Measurements from ENCODE around the gene GRIN2A. TPM values are rescaled to one million over a fixed set of nuclear protein-coding genes. Genes with fewer than 3 reads are reported as not detected.

Gene GRIN2A
- total and polyA plus RNA-seq, 2 donors = 0.25 to 1.1 TPM

DNA sequence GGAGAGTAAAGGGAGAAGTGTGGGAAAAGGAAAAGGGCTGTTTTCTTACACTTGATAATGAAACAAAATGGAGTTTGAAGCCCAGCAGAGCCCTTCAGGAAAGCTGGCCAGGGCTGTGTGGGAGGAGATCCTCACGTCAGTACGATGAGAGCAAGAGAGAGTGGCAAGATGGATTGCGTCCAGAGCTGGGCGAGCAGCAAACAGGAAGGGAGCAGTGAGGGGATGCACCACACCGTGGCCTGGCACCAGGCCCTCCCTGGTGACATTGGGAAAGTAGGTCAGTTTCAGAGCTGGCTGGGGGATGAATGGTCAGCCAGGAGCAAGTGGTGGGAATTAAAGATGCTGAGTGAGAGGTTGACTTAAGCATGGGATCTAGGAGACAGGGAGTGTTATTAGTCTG lies 273.6 kb downstream of the GRIN2A start:
- WGBS = 50% methylated on average over 5 of the region's 5 CpGs
- no peak for DNase-seq (ENCODE audit: low read depth in 6 of 9, low spot score in 9 of 9)
- Histone ChIP-seq H3K36me3 (ENCODE audit: control insufficient read depth in 2 of 2, insufficient read depth in 2 of 2, low read length in 1 of 2) (no peaks in the 10 kb centered on the region), H3K27me3 (ENCODE audit: control insufficient read depth in 2 of 2, insufficient read depth in 1 of 2, low read length in 1 of 2) (no peaks in the 10 kb centered on the region), H3K4me1 (ENCODE audit: control insufficient read depth in 2 of 2, insufficient read depth in 2 of 2, low read length in 2 of 2) (no peaks in the 10 kb centered on the region), H3K9me3 (ENCODE audit: control insufficient read depth in 2 of 2, insufficient read depth in 1 of 2, low read length in 1 of 2) (no peaks in the 10 kb centered on the region), H3K27ac (ENCODE audit: low read depth in 1 of 2, low read length in 1 of 2) (no peak overlapping the region), H3K4me3 (ENCODE audit: low read length in 2 of 2) (no peak overlapping the region)

DNA sequence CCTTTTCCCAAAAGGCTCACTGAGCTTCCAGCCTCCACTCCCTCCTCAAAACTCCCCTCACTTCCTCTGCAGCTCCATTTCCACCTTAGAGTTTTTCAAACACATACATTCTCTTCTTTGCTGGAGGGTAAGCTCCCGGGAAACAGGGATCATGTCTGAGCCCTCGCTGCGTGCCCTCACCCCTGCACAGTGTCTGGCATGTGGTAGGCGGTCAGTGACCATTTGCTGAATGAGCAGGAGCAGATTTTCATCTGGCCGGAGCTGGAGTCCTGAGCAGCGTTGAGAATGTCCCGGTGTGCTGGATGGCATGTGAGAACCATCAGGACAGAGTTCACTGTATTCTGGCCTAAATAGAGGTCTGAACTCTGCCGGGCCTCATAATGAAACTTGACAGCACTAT lies 274.5 kb downstream of the GRIN2A start:
- no peak for DNase-seq (ENCODE audit: low read depth in 6 of 9, low spot score in 9 of 9)

DNA sequence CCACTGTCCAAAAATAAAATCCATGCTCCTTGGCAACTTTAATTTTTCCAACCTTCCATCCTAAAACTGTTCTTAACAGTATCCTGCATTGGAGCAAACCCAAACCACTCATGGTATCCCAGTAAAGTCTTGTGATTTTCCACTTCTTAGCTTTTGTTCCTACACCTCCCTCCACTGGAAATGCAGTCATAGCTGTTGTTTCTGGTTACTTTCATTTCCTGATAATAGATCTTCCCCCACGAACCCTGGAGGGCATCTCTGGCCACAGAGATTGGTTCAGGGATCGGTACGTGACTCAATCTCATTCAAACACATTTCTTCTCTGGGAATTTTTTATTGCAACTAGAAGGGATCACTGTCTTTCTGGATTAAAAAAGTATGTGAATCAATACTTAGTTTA lies 276.0 kb downstream of the GRIN2A start:
- Histone ChIP-seq H3K27ac (ENCODE audit: low read depth in 1 of 2, low read length in 1 of 2) (no peak overlapping the region), H3K4me3 (ENCODE audit: low read length in 2 of 2) (no peak overlapping the region), H3K9me3 (ENCODE audit: control insufficient read depth in 2 of 2, insufficient read depth in 1 of 2, low read length in 1 of 2) (no peaks in the 10 kb centered on the region), H3K36me3 (ENCODE audit: control insufficient read depth in 2 of 2, insufficient read depth in 2 of 2, low read length in 1 of 2) (no peaks in the 10 kb centered on the region), H3K4me1 (ENCODE audit: control insufficient read depth in 2 of 2, insufficient read depth in 2 of 2, low read length in 2 of 2) (no peaks in the 10 kb centered on the region), H3K27me3 (ENCODE audit: control insufficient read depth in 2 of 2, insufficient read depth in 1 of 2, low read length in 1 of 2) (no peaks in the 10 kb centered on the region)
- 71% methylated on average over 3 of the region's 3 CpGs for WGBS
- DNase-seq (ENCODE audit: low read depth in 6 of 9, low spot score in 9 of 9) = no peak

More for the DNA sequence above, 274.5 kb downstream of the GRIN2A start:
- Histone ChIP-seq H3K9me3 (ENCODE audit: control insufficient read depth in 2 of 2, insufficient read depth in 1 of 2, low read length in 1 of 2) (no peaks in the 10 kb centered on the region), H3K27ac (ENCODE audit: low read depth in 1 of 2, low read length in 1 of 2) (no peak overlapping the region), H3K36me3 (ENCODE audit: control insufficient read depth in 2 of 2, insufficient read depth in 2 of 2, low read length in 1 of 2) (no peaks in the 10 kb centered on the region), H3K4me1 (ENCODE audit: control insufficient read depth in 2 of 2, insufficient read depth in 2 of 2, low read length in 2 of 2) (no peaks in the 10 kb centered on the region), H3K4me3 (ENCODE audit: low read length in 2 of 2) (no peak overlapping the region), H3K27me3 (ENCODE audit: control insufficient read depth in 2 of 2, insufficient read depth in 1 of 2, low read length in 1 of 2) (no peaks in the 10 kb centered on the region)
- 89% methylated on average over 8 of the region's 8 CpGs for WGBS

DNA sequence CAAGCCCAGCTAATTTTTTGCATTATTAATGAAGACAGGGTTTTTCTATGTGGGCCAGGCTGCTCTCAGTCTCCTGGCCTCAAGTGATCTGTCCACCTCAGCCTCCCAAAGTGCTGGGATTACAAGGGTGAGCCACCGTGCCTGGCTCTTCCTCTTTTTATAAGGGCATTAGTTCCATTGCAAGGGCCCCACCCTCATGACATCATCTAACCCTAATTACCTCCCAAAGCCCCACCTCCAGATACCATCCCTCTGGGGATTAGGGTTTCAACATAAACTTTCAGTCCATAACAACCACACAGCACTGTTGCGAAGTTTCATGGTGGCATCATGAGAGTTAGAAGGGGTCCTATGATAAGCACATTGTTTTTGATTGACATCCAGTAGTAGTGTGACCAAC lies 277.7 kb downstream of the GRIN2A start:
- Histone ChIP-seq H3K36me3 (ENCODE audit: control insufficient read depth in 2 of 2, insufficient read depth in 2 of 2, low read length in 1 of 2) (no peaks in the 10 kb centered on the region), H3K27me3 (ENCODE audit: control insufficient read depth in 2 of 2, insufficient read depth in 1 of 2, low read length in 1 of 2) (no peaks in the 10 kb centered on the region), H3K9me3 (ENCODE audit: control insufficient read depth in 2 of 2, insufficient read depth in 1 of 2, low read length in 1 of 2) (no peaks in the 10 kb centered on the region), H3K4me3 (ENCODE audit: low read length in 2 of 2) (no peak overlapping the region), H3K4me1 (ENCODE audit: control insufficient read depth in 2 of 2, insufficient read depth in 2 of 2, low read length in 2 of 2) (no peaks in the 10 kb centered on the region), H3K27ac (ENCODE audit: low read depth in 1 of 2, low read length in 1 of 2) (no peak overlapping the region)
- DNase-seq (ENCODE audit: low read depth in 6 of 9, low spot score in 9 of 9) = no peak
- 81% methylated on average over 2 of the region's 2 CpGs for WGBS

DNA sequence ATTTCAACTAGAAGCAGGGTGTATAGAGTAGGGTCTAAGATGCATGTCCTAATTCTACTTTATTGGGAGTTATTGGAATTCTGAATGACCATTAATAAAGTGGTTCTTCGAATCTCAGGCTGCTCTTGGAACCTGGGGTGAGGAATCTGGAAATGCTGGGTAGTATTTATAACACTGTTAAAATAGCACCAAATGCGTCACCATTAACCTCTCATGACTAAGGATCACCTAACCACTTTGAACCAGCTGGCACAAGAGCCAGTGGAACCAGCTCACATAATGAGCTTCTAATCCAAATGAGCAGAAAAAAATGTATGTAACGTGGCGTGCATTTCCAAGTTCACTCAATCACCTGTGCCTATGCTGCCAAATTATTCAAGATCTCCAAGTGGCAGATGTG lies 281.7 kb downstream of the GRIN2A start:
- Histone ChIP-seq H3K4me3 (ENCODE audit: low read length in 2 of 2) (no peak overlapping the region), H3K36me3 (ENCODE audit: control insufficient read depth in 2 of 2, insufficient read depth in 2 of 2, low read length in 1 of 2) (no peaks in the 10 kb centered on the region), H3K27me3 (ENCODE audit: control insufficient read depth in 2 of 2, insufficient read depth in 1 of 2, low read length in 1 of 2) (no peaks in the 10 kb centered on the region), H3K4me1 (ENCODE audit: control insufficient read depth in 2 of 2, insufficient read depth in 2 of 2, low read length in 2 of 2) (no peaks in the 10 kb centered on the region), H3K9me3 (ENCODE audit: control insufficient read depth in 2 of 2, insufficient read depth in 1 of 2, low read length in 1 of 2) (no peaks in the 10 kb centered on the region), H3K27ac (ENCODE audit: low read depth in 1 of 2, low read length in 1 of 2) (no peak overlapping the region)
- 86% methylated on average over 4 of the region's 4 CpGs for WGBS
- DNase-seq (ENCODE audit: low read depth in 6 of 9, low spot score in 9 of 9) = no peak

DNA sequence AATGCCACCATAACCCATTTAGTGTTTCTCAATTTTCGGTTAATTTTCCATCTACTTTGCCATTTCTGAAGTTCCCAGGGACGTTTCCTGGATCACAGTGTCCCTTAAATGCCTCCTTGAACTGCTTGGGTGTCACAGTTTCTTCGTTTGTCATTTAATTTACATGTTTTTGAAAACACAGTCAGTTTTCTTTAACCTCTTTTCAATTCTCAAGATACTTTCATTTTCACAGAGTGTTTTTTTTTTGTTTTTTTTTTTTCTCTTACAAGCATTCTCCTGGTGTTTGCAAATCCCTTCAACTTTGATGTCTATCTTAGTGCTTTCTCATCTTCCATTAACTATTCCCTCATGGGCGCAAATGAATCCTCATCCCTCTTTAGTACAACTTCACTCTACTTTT lies 283.7 kb downstream of the GRIN2A start:
- Histone ChIP-seq H3K27ac (ENCODE audit: low read depth in 1 of 2, low read length in 1 of 2) (no peak overlapping the region), H3K9me3 (ENCODE audit: control insufficient read depth in 2 of 2, insufficient read depth in 1 of 2, low read length in 1 of 2) (no peaks in the 10 kb centered on the region), H3K4me1 (ENCODE audit: control insufficient read depth in 2 of 2, insufficient read depth in 2 of 2, low read length in 2 of 2) (no peaks in the 10 kb centered on the region), H3K36me3 (ENCODE audit: control insufficient read depth in 2 of 2, insufficient read depth in 2 of 2, low read length in 1 of 2) (no peaks in the 10 kb centered on the region), H3K27me3 (ENCODE audit: control insufficient read depth in 2 of 2, insufficient read depth in 1 of 2, low read length in 1 of 2) (no peaks in the 10 kb centered on the region), H3K4me3 (ENCODE audit: low read length in 2 of 2) (no peak overlapping the region)
- WGBS = 66% methylated on average over 4 of the region's 4 CpGs
- no peak for DNase-seq (ENCODE audit: low read depth in 6 of 9, low spot score in 9 of 9)

DNA sequence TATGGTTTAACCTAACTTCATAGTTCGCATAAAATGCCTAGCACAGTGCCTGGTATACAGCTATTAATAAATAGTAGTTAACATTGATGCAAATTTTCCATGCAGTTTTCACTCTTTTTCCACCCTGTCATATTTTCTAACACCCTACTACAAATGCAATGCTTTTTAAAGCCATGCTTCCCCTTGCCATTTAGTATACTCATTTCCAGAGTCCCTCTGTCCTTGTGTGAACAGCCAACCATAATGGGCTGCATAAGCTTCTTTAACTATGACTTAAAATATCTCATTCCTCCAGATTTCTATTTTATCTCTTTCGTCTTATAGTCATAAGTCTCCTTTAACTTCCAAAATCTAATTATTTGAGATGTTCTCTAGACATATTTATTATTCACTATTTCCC lies 284.1 kb downstream of the GRIN2A start:
- H3K27me3 ChIP-seq (ENCODE audit: control insufficient read depth in 2 of 2, insufficient read depth in 1 of 2, low read length in 1 of 2) = no peaks in the 10 kb centered on the region
- 93% methylated on average over 2 of the region's 2 CpGs for WGBS
- no peaks in the 10 kb centered on the region for H3K36me3 ChIP-seq (ENCODE audit: control insufficient read depth in 2 of 2, insufficient read depth in 2 of 2, low read length in 1 of 2)
- no peak for DNase-seq (ENCODE audit: low read depth in 6 of 9, low spot score in 9 of 9)
- no peak overlapping the region for H3K4me3 ChIP-seq (ENCODE audit: low read length in 2 of 2)
- H3K4me1 ChIP-seq (ENCODE audit: control insufficient read depth in 2 of 2, insufficient read depth in 2 of 2, low read length in 2 of 2) = no peaks in the 10 kb centered on the region
- no peak overlapping the region for H3K27ac ChIP-seq (ENCODE audit: low read depth in 1 of 2, low read length in 1 of 2)
- H3K9me3 ChIP-seq (ENCODE audit: control insufficient read depth in 2 of 2, insufficient read depth in 1 of 2, low read length in 1 of 2) = no peaks in the 10 kb centered on the region

DNA sequence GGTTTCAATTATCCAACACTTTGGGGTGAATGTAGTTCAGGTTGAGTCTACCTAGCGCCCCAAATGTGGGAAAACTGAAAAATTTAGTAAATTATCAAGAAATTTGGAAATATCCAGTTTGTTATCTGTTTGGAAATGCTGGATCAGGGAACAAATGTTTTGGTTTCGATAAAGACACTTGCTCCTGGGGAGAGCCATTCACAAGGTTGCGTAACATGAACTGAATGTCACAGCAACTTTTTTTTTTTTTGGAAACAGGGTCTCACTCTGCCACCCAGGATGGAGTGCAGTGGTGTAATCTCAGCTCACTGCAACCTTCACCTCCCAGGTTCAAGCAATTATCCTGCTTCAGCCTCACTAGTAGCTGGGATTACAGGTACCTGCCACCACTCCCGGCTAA lies 286.4 kb downstream of the GRIN2A start:
- Histone ChIP-seq H3K27ac (ENCODE audit: low read depth in 1 of 2, low read length in 1 of 2) (no peak overlapping the region), H3K4me3 (ENCODE audit: low read length in 2 of 2) (no peak overlapping the region), H3K27me3 (ENCODE audit: control insufficient read depth in 2 of 2, insufficient read depth in 1 of 2, low read length in 1 of 2) (no peaks in the 10 kb centered on the region), H3K9me3 (ENCODE audit: control insufficient read depth in 2 of 2, insufficient read depth in 1 of 2, low read length in 1 of 2) (no peaks in the 10 kb centered on the region), H3K4me1 (ENCODE audit: control insufficient read depth in 2 of 2, insufficient read depth in 2 of 2, low read length in 2 of 2) (no peaks in the 10 kb centered on the region), H3K36me3 (ENCODE audit: control insufficient read depth in 2 of 2, insufficient read depth in 2 of 2, low read length in 1 of 2) (no peaks in the 10 kb centered on the region)
- 81% methylated on average over 4 of the region's 4 CpGs for WGBS
- DNase-seq (ENCODE audit: low read depth in 6 of 9, low spot score in 9 of 9) = no peak

DNA sequence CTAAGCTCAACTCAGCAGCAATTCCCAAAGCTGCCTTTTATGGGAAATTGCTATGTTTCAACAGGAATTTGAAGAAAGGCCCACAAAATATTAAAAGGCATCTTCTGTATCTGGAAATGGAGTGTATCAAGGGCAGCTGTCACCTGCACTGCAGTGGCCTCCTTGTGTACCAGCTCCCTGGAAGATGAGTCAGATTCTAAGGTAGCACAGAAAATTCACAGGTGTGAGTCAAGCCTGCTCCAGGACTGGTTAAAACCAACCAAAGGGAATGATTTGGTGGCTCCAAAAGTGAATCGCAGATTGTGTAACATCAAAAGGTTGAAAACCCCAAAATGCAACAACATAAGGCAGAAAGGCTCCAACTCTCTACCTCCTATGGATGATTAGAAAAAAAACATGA lies 296.4 kb downstream of the GRIN2A start:
- no peak overlapping the region for H3K4me3 ChIP-seq (ENCODE audit: low read length in 2 of 2)
- H3K4me1 ChIP-seq (ENCODE audit: control insufficient read depth in 2 of 2, insufficient read depth in 2 of 2, low read length in 2 of 2) = no peaks in the 10 kb centered on the region
- WGBS = 97% methylated on average over 1 of the region's 1 CpG
- no peak overlapping the region for H3K27ac ChIP-seq (ENCODE audit: low read depth in 1 of 2, low read length in 1 of 2)
- no peaks in the 10 kb centered on the region for H3K9me3 ChIP-seq (ENCODE audit: control insufficient read depth in 2 of 2, insufficient read depth in 1 of 2, low read length in 1 of 2)
- no peak for DNase-seq (ENCODE audit: low read depth in 6 of 9, low spot score in 9 of 9)
- no peaks in the 10 kb centered on the region for H3K27me3 ChIP-seq (ENCODE audit: control insufficient read depth in 2 of 2, insufficient read depth in 1 of 2, low read length in 1 of 2)
- no peaks in the 10 kb centered on the region for H3K36me3 ChIP-seq (ENCODE audit: control insufficient read depth in 2 of 2, insufficient read depth in 2 of 2, low read length in 1 of 2)

DNA sequence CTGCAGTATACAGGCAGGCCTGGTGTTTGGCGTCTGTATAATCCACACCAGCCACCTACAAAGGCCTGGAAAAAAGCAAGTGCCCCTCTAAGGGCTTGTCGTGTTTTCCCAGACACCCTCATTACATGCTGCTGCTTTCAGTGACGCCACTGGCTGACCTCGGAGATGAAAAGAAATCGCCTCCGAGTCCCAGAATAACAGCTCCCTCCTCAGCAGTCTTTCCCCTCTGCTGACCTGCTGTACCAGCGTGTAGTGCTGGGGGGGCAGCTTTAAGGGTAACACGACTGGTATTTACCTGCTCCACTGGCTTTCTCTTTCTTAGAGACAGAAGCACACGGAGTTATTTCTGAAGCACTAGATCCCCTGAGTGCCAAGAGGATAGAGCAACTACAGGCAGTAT lies 296.8 kb downstream of the GRIN2A start:
- Histone ChIP-seq H3K27me3 (ENCODE audit: control insufficient read depth in 2 of 2, insufficient read depth in 1 of 2, low read length in 1 of 2) (no peaks in the 10 kb centered on the region), H3K27ac (ENCODE audit: low read depth in 1 of 2, low read length in 1 of 2) (no peak overlapping the region), H3K36me3 (ENCODE audit: control insufficient read depth in 2 of 2, insufficient read depth in 2 of 2, low read length in 1 of 2) (no peaks in the 10 kb centered on the region), H3K4me3 (ENCODE audit: low read length in 2 of 2) (no peak overlapping the region), H3K9me3 (ENCODE audit: control insufficient read depth in 2 of 2, insufficient read depth in 1 of 2, low read length in 1 of 2) (no peaks in the 10 kb centered on the region), H3K4me1 (ENCODE audit: control insufficient read depth in 2 of 2, insufficient read depth in 2 of 2, low read length in 2 of 2) (no peaks in the 10 kb centered on the region)
- DNase-seq (ENCODE audit: low read depth in 6 of 9, low spot score in 9 of 9) = no peak
- 30% methylated on average over 9 of the region's 9 CpGs for WGBS

Data from thymus (tissue), 11 donors.